Heart right ventricle (tissue), 16 donors: ENCODE measurements around the gene DRAXIN. TPM values are rescaled to one million over a fixed set of nuclear protein-coding genes. Genes with fewer than 3 reads are reported as not detected.

Source experiments
- ATAC-seq, 8 donors: fragments of 200-7000 bp; cut with Tn5 transposase; one replicate each; pipeline ENCODE4 v1.9.1; 2020; ENCODE audit warnings: mild to moderate bottlenecking in 8 of 8, moderate library complexity in 8 of 8, moderate number of reproducible peaks in 1 of 8
- DNase-seq, 2 donors: peaks; one replicate each; pipeline ENCODE4 v3.0.0-alpha.2; 2020
- H3K27ac ChIP-seq, 10 donors: fragments of 200-600 bp; sonication (generic) in 2 of 10; one replicate each; pipeline versions ENCODE4 v1.5.0 to v1.8.0; 2020 to 2022; ENCODE audit warnings: mild to moderate bottlenecking in 3 of 10
- H3K27me3 ChIP-seq, 7 donors: fragments of 200-600 bp; one replicate each; pipeline ENCODE4 v1.8.0; 2021 to 2022; ENCODE audit warnings: mild to moderate bottlenecking in 2 of 7
- H3K36me3 ChIP-seq, 9 donors: fragments of 200-600 bp; sonication (generic) in 1 of 9; one replicate each; pipeline versions ENCODE4 v1.5.0 to v1.8.0; 2020 to 2022; ENCODE audit warnings: mild to moderate bottlenecking in 2 of 9
- H3K4me1 ChIP-seq, 9 donors: fragments of 200-600 bp; sonication (generic) in 1 of 9; one replicate each; pipeline versions ENCODE4 v1.5.0 to v1.8.0; 2020 to 2022; ENCODE audit warnings: mild to moderate bottlenecking in 4 of 9
- H3K4me3 ChIP-seq, 10 donors: fragments of 200-600 bp; sonication (generic) in 2 of 10; one replicate each; pipeline versions ENCODE4 v1.5.0 to v1.8.0; 2020 to 2022; ENCODE audit warnings: mild to moderate bottlenecking in 7 of 10, moderate library complexity in 2 of 10
- H3K9me3 ChIP-seq, 11 donors: fragments of 200-600 bp in 10 of 11; sonication (generic) in 2 of 11; one replicate each; pipeline versions ENCODE4 v1.5.0 to v1.8.0; 2013 to 2022; ENCODE audit warnings: mild to moderate bottlenecking in 2 of 11, control low read depth in 1 of 11, moderate library complexity in 1 of 11
- CTCF ChIP-seq, 9 donors: fragments of 200-600 bp; sonication (generic) in 2 of 9; IDR thresholded peaks; one replicate each; pipeline versions ENCODE4 v1.5.0 to v1.8.0; 2021 to 2022; ENCODE audit warnings: antibody characterized with exemption in 9 of 9, mild to moderate bottlenecking in 5 of 9, moderate library complexity in 1 of 9
- WGBS, 2 donors: extraction: QIAGEN DNeasy Blood & Tissue Kit; methylation state at CpG; one replicate each; pipeline ENCODE4 v1.1.7; 2013; ENCODE audit warnings: inconsistent platforms in 1 of 2; 5-methylcytosine and 5-hydroxymethylcytosine counted together
- intact Hi-C, 10 donors: fragments of 100-400 bp; cut with DNase I; formaldehyde crosslinking; loops; one replicate each; pipeline versions ENCODE4 v1.11.1 to v1.14.2; 2022
- polyA plus RNA-seq, 2 donors: library from polyadenylated mRNA; stranded (reverse); fragments of 200-250 nt; gene quantifications; one replicate each; pipeline ENCODE4 v1.2.3, GENCODE V29; 2013
- total RNA-seq, 10 donors: library from RNA; stranded (reverse); fragmentation: NEBNext Ultra II Directional in 3 of 10; extraction: Animal tissue kit (Norgen Biotek cat#: 25700) in 3 of 10; gene quantifications; one replicate each; pipeline versions ENCODE4 v1.2.1 to v1.2.4, GENCODE V29; 2021 to 2023
- donor health status: Arrhythmogenic right ventricular cardiomyopathy.
- donor health status: ischemic (EF 13 %, LVEDD 7.1; RV severe dilation, severe dysfunction).
- donor health status: healthy with polysubstance abuse.
- donor health status: DM: no; HTN: yes; CAD: no.
- donor health status: DM: no; HTN: no; CAD: no.
- donor health status: ischemic (EF 25% LVEDD 6.9; RV normal size, moderate dysfunction).
- donor health status: ischemic (EF 25% LVEDD 5.7; RV mildly dilated, moderate dysfunction).
- donor health status: healthy.
- donor health status: DM: yes; HTN: yes; CAD: no.
- donor health status: Ischemic cardiomyopathy.
- donor health status: ischemic (EF 35%, LVEDD 5.7; RV mildly dilated, moderate dysfunction).
- donor health status: nonischemic (EF 11% LVEDD 7.7; RV severe dilation, severe dysfunction).
- donor health status: DM: yes; HTN: yes; CAD: no.
- donor health status: PGD.
- donor health status: ischemic (EF 29% LVEDD 5.4; RV normal size, mild dysfunction).
- donor health status: nonischemic (EF 23%, LVEDD 6.1; RV moderate dilation, normal function).

The DRAXIN gene
- total and polyA plus RNA-seq, 12 donors, result 0.01 to 0.18 (median 0.08) TPM; not detected in 2

- Histone ChIP-seq H3K36me3 (no peaks in the 10 kb centered on the region), H3K9me3 (no peaks in the 10 kb centered on the region), H3K4me3 (no peak overlapping the region), H3K27ac (no peak overlapping the region), H3K27me3 (peaks cover 3 to 69% (median 30%) of the 10 kb centered on the region in 7 donors), H3K4me1 (peaks cover 0 to 33% (median 22%) of the 10 kb centered on the region in 9 donors)
- intact Hi-C loops, result loop anchor here in 5 of 10 donors (5.0 to 10.0 kb wide), 6 partner anchors 171 to 611 kb away; partner anchors contain the start of genes DISP3 (in 2 of the 5) and MASP2 (in 1 of the 5)
- TF ChIP-seq CTCF (IDR thresholded peaks at IDR 0.05), result no peak
- peak in 3 of 8 donors; percentile 16 to 36 (median 34) for ATAC-seq
- peak in 1 of 2 donors; percentile 41 for DNase-seq
- 51 to 53% methylated on average over 6 of the region's 6 CpGs for WGBS, 2 donors
Observed at GRCh38 chr1:11648039-11648438, 43.5 kb upstream of the DRAXIN start.

- Histone ChIP-seq H3K9me3 (no peaks in the 10 kb centered on the region), H3K27me3 (peaks cover 3 to 62% (median 30%) of the 10 kb centered on the region in 7 donors), H3K4me1 (peaks cover 0 to 35% (median 22%) of the 10 kb centered on the region in 9 donors), H3K27ac (no peak overlapping the region), H3K4me3 (no peak overlapping the region), H3K36me3 (no peaks in the 10 kb centered on the region)
- DNase-seq, result no peak
- intact Hi-C loops, result loop anchor here in 5 of 10 donors (5.0 to 10.0 kb wide), 6 partner anchors 171 to 611 kb away; partner anchors contain the start of genes DISP3 (in 2 of the 5) and MASP2 (in 1 of the 5)
- TF ChIP-seq CTCF (IDR thresholded peaks at IDR 0.05), result no peak
- ATAC-seq, result peak in 5 of 8 donors; percentile 19 to 55 (median 38)
- 8 to 14% methylated on average over 27 to 30 of the region's 30 CpGs for WGBS, 2 donors
Observed at GRCh38 chr1:11648732-11649158, 42.8 kb upstream of the DRAXIN start.

GRCh38 chr1:11649237-11649623 lies 42.3 kb upstream of the DRAXIN start:
- intact Hi-C loops, result loop anchor here in 5 of 10 donors (5.0 to 10.0 kb wide), 6 partner anchors 172 to 612 kb away; partner anchors contain the start of genes DISP3 (in 2 of the 5) and MASP2 (in 1 of the 5)
- TF ChIP-seq CTCF (IDR thresholded peaks at IDR 0.05), result no peak
- H3K27me3 ChIP-seq, result peaks cover 3 to 57% (median 27%) of the 10 kb centered on the region in 7 donors
- WGBS, 2 donors, result 16 to 22% methylated on average over 9 of the region's 9 CpGs
- ATAC-seq, result no peak
- no peak overlapping the region for H3K27ac ChIP-seq
- no peaks in the 10 kb centered on the region for H3K36me3 ChIP-seq
- DNase-seq, result no peak
- H3K9me3 ChIP-seq, result no peaks in the 10 kb centered on the region
- H3K4me3 ChIP-seq, result no peak overlapping the region
- H3K4me1 ChIP-seq, result peaks cover 0 to 40% (median 25%) of the 10 kb centered on the region in 9 donors

- peaks cover 0 to 41% (median 25%) of the 10 kb centered on the region in 9 donors for H3K4me1 ChIP-seq
- ATAC-seq (peak in 4 of 8 donors; percentile 1 to 4 (median 2)), DNase-seq (no peak)
- peak overlapping the region in 3 of 10 donors; percentile 10 to 28 (median 11) for H3K4me3 ChIP-seq
- no peaks in the 10 kb centered on the region for H3K9me3 ChIP-seq
- no peaks in the 10 kb centered on the region for H3K36me3 ChIP-seq
- WGBS, 2 donors, result 40 to 42% methylated on average over 21 of the region's 21 CpGs
- no peak for TF ChIP-seq CTCF (IDR thresholded peaks at IDR 0.05)
- peaks cover 3 to 53% (median 25%) of the 10 kb centered on the region in 7 donors for H3K27me3 ChIP-seq
- intact Hi-C loops, result loop anchor here in 9 of 10 donors (1.0 to 10.0 kb wide), 10 partner anchors 68 to 612 kb away; partner anchors contain the start of genes DISP3 (in 2 of the 9) and MASP2 (in 1 of the 9)
- peak overlapping the region in 1 of 10 donors; percentile 21 for H3K27ac ChIP-seq
Observed at GRCh38 chr1:11649624-11650330, 41.7 kb upstream of the DRAXIN start.
